H1 (cell line): ENCODE data around the gene MAMSTR. TPM values are rescaled to one million over a fixed set of nuclear protein-coding genes. Genes with fewer than 3 reads are reported as not detected.

Source experiments
- BCL11A ChIP-seq, 2 experiments: IDR thresholded peaks; one replicate each; pipeline ENCODE4 v1.6.1; 2011; ENCODE audit warnings: low read depth in 2 of 2, low read length in 2 of 2, mild to moderate bottlenecking in 2 of 2
- SAP30 ChIP-seq: fragments of 300-600 bp; sonication (generic); IDR thresholded peaks from 2 replicates; pipeline ENCODE4 v1.7.1; 2012; ENCODE audit warnings: low read length, moderate library complexity, mild to moderate bottlenecking, inconsistent platforms; ENCODE audit not compliant: insufficient read depth, insufficient replicate concordance
- polyA plus RNA-seq, 7 experiments: library from polyadenylated mRNA; depleted of rRNA in 3 of 7; stranded (reverse) in 5 of 7; unstranded in 2 of 7; fragments of >200 nt in 5 of 7; fragments of 200-250 nt in 2 of 7; gene quantifications; 1 replicate in 5 of 7; 2 replicates in 1 of 7; 4 replicates in 1 of 7; pipeline versions ENCODE4 v1.2.1 to v1.2.3, GENCODE V29; 2011 to 2013; ENCODE audit warnings: missing spikeins in 2 of 7, mixed read lengths in 2 of 7
- total RNA-seq: library from RNA; stranded (reverse); fragmentation: NEBNext Ultra II Directional; extraction: Animal tissue kit (Norgen Biotek cat#: 25700); gene quantifications from 2 replicates; pipeline ENCODE4 v1.2.1, GENCODE V29; 2021
- TF ChIP-seq, protein P1 (sequence below): fragments of 300-600 bp; sonication (generic); IDR thresholded peaks from 2 replicates; pipeline ENCODE4 v1.7.1; 2012; ENCODE audit warnings: low read length, moderate library complexity, mild to moderate bottlenecking, inconsistent platforms; ENCODE audit not compliant: insufficient replicate concordance

MAMSTR gene
- total and polyA plus RNA-seq, 2 of the 8 experiments (the other 6 are each of a cell fraction or from before 2014, with no cell fraction given): 2.0 to 2.3 TPM

- TF ChIP-seq, protein P1, sequence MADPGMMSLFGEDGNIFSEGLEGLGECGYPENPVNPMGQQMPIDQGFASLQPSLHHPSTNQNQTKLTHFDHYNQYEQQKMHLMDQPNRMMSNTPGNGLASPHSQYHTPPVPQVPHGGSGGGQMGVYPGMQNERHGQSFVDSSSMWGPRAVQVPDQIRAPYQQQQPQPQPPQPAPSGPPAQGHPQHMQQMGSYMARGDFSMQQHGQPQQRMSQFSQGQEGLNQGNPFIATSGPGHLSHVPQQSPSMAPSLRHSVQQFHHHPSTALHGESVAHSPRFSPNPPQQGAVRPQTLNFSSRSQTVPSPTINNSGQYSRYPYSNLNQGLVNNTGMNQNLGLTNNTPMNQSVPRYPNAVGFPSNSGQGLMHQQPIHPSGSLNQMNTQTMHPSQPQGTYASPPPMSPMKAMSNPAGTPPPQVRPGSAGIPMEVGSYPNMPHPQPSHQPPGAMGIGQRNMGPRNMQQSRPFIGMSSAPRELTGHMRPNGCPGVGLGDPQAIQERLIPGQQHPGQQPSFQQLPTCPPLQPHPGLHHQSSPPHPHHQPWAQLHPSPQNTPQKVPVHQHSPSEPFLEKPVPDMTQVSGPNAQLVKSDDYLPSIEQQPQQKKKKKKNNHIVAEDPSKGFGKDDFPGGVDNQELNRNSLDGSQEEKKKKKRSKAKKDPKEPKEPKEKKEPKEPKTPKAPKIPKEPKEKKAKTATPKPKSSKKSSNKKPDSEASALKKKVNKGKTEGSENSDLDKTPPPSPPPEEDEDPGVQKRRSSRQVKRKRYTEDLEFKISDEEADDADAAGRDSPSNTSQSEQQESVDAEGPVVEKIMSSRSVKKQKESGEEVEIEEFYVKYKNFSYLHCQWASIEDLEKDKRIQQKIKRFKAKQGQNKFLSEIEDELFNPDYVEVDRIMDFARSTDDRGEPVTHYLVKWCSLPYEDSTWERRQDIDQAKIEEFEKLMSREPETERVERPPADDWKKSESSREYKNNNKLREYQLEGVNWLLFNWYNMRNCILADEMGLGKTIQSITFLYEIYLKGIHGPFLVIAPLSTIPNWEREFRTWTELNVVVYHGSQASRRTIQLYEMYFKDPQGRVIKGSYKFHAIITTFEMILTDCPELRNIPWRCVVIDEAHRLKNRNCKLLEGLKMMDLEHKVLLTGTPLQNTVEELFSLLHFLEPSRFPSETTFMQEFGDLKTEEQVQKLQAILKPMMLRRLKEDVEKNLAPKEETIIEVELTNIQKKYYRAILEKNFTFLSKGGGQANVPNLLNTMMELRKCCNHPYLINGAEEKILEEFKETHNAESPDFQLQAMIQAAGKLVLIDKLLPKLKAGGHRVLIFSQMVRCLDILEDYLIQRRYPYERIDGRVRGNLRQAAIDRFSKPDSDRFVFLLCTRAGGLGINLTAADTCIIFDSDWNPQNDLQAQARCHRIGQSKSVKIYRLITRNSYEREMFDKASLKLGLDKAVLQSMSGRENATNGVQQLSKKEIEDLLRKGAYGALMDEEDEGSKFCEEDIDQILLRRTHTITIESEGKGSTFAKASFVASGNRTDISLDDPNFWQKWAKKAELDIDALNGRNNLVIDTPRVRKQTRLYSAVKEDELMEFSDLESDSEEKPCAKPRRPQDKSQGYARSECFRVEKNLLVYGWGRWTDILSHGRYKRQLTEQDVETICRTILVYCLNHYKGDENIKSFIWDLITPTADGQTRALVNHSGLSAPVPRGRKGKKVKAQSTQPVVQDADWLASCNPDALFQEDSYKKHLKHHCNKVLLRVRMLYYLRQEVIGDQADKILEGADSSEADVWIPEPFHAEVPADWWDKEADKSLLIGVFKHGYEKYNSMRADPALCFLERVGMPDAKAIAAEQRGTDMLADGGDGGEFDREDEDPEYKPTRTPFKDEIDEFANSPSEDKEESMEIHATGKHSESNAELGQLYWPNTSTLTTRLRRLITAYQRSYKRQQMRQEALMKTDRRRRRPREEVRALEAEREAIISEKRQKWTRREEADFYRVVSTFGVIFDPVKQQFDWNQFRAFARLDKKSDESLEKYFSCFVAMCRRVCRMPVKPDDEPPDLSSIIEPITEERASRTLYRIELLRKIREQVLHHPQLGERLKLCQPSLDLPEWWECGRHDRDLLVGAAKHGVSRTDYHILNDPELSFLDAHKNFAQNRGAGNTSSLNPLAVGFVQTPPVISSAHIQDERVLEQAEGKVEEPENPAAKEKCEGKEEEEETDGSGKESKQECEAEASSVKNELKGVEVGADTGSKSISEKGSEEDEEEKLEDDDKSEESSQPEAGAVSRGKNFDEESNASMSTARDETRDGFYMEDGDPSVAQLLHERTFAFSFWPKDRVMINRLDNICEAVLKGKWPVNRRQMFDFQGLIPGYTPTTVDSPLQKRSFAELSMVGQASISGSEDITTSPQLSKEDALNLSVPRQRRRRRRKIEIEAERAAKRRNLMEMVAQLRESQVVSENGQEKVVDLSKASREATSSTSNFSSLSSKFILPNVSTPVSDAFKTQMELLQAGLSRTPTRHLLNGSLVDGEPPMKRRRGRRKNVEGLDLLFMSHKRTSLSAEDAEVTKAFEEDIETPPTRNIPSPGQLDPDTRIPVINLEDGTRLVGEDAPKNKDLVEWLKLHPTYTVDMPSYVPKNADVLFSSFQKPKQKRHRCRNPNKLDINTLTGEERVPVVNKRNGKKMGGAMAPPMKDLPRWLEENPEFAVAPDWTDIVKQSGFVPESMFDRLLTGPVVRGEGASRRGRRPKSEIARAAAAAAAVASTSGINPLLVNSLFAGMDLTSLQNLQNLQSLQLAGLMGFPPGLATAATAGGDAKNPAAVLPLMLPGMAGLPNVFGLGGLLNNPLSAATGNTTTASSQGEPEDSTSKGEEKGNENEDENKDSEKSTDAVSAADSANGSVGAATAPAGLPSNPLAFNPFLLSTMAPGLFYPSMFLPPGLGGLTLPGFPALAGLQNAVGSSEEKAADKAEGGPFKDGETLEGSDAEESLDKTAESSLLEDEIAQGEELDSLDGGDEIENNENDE: no peak
- TF ChIP-seq SAP30 (no peak), BCL11A (IDR thresholded peaks at IDR 0.05; ENCODE audit: low read depth in 2 of 2, low read length in 2 of 2) (no peak)
Observed at GRCh38 chr19:48678201-48678600, 41.3 kb downstream of the MAMSTR start (continued).
